Omental fat pad (tissue), 4 donors: ENCODE measurements around the gene ATP1A4. TPM values are rescaled to one million over a fixed set of nuclear protein-coding genes. Genes with fewer than 3 reads are reported as not detected.

ENCODE experiments used
- ATAC-seq: fragments of 150-250 bp; one replicate; pipeline ENCODE4 v1.9.1; 2016; ENCODE audit warnings: mild to moderate bottlenecking, moderate library complexity; ENCODE audit not compliant: low FRiP score
- DNase-seq: peaks from one replicate; pipeline ENCODE4 v3.0.0-alpha.2; 2019; ENCODE audit warnings: low spot score
- CTCF ChIP-seq, 3 donors: fragments of 450-650 bp; IDR thresholded peaks; one replicate each; pipeline ENCODE4 v1.5.1; 2016 to 2017; ENCODE audit warnings: antibody characterized with exemption in 3 of 3, mild to moderate bottlenecking in 3 of 3, moderate library complexity in 2 of 3
- total RNA-seq, 4 donors: library from RNA; depleted of rRNA; stranded (reverse); fragments of >200 nt; gene quantifications; one replicate each; pipeline ENCODE4 v1.1.0, GENCODE V29; 2016

The ATP1A4 gene
- 1 to 10 TPM in 1 of 4 donors, under 1 TPM in 1, not detected in 2; 0.47 to 1.6 TPM for total RNA-seq

GRCh38 chr1:160151303-160151702 is at the start of gene ATP1A4:
ATP1A4 (plus strand) TSS chr1:160151603; CDS start chr1:160152041, 438 bp downstream.
- no peak for TF ChIP-seq CTCF (IDR thresholded peaks at IDR 0.05)
- ATAC-seq, result no peak

GRCh38 chr1:160101717-160102522 is 49.5 kb upstream of the ATP1A4 start:
- no peak for ATAC-seq
- no peak for TF ChIP-seq CTCF (IDR thresholded peaks at IDR 0.05)

More at GRCh38 chr1:160151303-160151702, at the start of gene ATP1A4:
- no peak for DNase-seq

GRCh38 chr1:160103658-160104408 is 47.6 kb upstream of the ATP1A4 start:
- TF ChIP-seq CTCF (IDR thresholded peaks at IDR 0.05), result no peak
- ATAC-seq (no peak), DNase-seq (no peak)

More at GRCh38 chr1:160101717-160102522, 49.5 kb upstream of the ATP1A4 start:
- no peak for DNase-seq

- DNase-seq (no peak), ATAC-seq (no peak)
- TF ChIP-seq CTCF (IDR thresholded peaks at IDR 0.05), result no peak
Measured at GRCh38 chr1:160104486-160104885, 46.9 kb upstream of the ATP1A4 start.

- TF ChIP-seq CTCF (IDR thresholded peaks at IDR 0.05), result no peak
- ATAC-seq (no peak), DNase-seq (no peak)
Measured at GRCh38 chr1:160105155-160105554, 46.2 kb upstream of the ATP1A4 start.

GRCh38 chr1:160107512-160107911 is 43.9 kb upstream of the ATP1A4 start:
- no peak for TF ChIP-seq CTCF (IDR thresholded peaks at IDR 0.05)
- DNase-seq (no peak), ATAC-seq (no peak)
